ENCODE results near the gene UBB.
"Not testable (repeated sequence)": the region's sequence is repeated elsewhere in the genome, so short reads cannot be mapped to it uniquely, and the experiment has no call there.

GRCh38 chr17:16396693-16397092 lies 15.8 kb downstream of the UBB start:
- not testable (repeated sequence) for TF ChIP-seq CTCF (IDR thresholded peaks at IDR 0.05; ENCODE audit: poor library complexity); EZH2phosphoT487 (IDR thresholded peaks at IDR 0.05; ENCODE audit: low read depth, severe bottlenecking, unreplicated experiment); EZH2 (IDR thresholded peaks at IDR 0.05; ENCODE audit: borderline replicate concordance)

Data from hepatocyte (in vitro differentiated cells).